GM12801 (cell line): ENCODE results near the gene SVOPL.

Experiments used
- CTCF ChIP-seq: IDR thresholded peaks from one replicate; pipeline ENCODE4 v1.5.1; 2011; ENCODE audit warnings: control low read depth; ENCODE audit not compliant: insufficient read length; ENCODE audit errors: extremely low read depth

The SVOPL gene

GRCh38 chr7:138581065-138581464, 120.1 kb downstream of the SVOPL start:
- no peak for TF ChIP-seq CTCF

- TF ChIP-seq CTCF: no peak
These were observed 121.5 kb downstream of the SVOPL start for GRCh38 chr7:138579671-138580070.

- no peak for TF ChIP-seq CTCF
These were observed 122.0 kb downstream of the SVOPL start for GRCh38 chr7:138579136-138579535.

- no peak for TF ChIP-seq CTCF
These were observed 125.2 kb downstream of the SVOPL start for GRCh38 chr7:138575897-138576428.

GRCh38 chr7:138573741-138574140, 127.4 kb downstream of the SVOPL start:
- no peak for TF ChIP-seq CTCF

- no peak for TF ChIP-seq CTCF
These were observed 130.4 kb downstream of the SVOPL start for GRCh38 chr7:138570715-138571114.

- no peak for TF ChIP-seq CTCF
These were observed 131.7 kb downstream of the SVOPL start for GRCh38 chr7:138569418-138569817.

GRCh38 chr7:138568655-138569054, 132.5 kb downstream of the SVOPL start:
- no peak for TF ChIP-seq CTCF
